Smooth muscle cell (in vitro differentiated cells): ENCODE data around the gene RNF217. TPM values are rescaled to one million over a fixed set of nuclear protein-coding genes. Genes with fewer than 3 reads are reported as not detected.

Experiments used
- DNase-seq: peaks from one replicate; lab custom pipeline; 2025; ENCODE audit not compliant: unreplicated experiment; lab: John Stamatoyannopoulos, UW
- H2AFZ ChIP-seq: fragments of 200-600 bp; sonication (generic); 2 replicates; pipeline ENCODE4 v1.6.0; 2016; ENCODE audit warnings: antibody characterized with exemption, low read depth, mild to moderate bottlenecking
- H3F3A ChIP-seq: fragments of 200-600 bp; sonication (generic); 2 replicates; pipeline ENCODE4 v1.6.0; 2017; ENCODE audit warnings: antibody characterized with exemption, low read depth
- H3K27ac ChIP-seq: fragments of 200-600 bp; sonication (generic); 2 replicates; pipeline ENCODE4 v1.5.1; 2016; ENCODE audit warnings: low read depth, mild to moderate bottlenecking
- H3K27me3 ChIP-seq: fragments of 200-600 bp; sonication (generic); 2 replicates; pipeline ENCODE4 v1.6.1; 2016; ENCODE audit warnings: low read depth, mild to moderate bottlenecking
- H3K36me3 ChIP-seq: fragments of 200-600 bp; sonication (generic); 2 replicates; pipeline ENCODE4 v1.5.1; 2016; ENCODE audit warnings: low read depth
- H3K4me1 ChIP-seq: fragments of 200-600 bp; sonication (generic); 2 replicates; pipeline ENCODE4 v1.5.1; 2016; ENCODE audit warnings: low read depth
- H3K4me2 ChIP-seq: fragments of 200-600 bp; sonication (generic); 2 replicates; pipeline ENCODE4 v1.6.0; 2016; ENCODE audit warnings: mild to moderate bottlenecking
- H3K4me3 ChIP-seq: fragments of 200-600 bp; sonication (generic); 2 replicates; pipeline ENCODE4 v1.5.1; 2016; ENCODE audit warnings: mild to moderate bottlenecking
- H3K79me2 ChIP-seq: fragments of 200-600 bp; sonication (generic); 2 replicates; pipeline ENCODE4 v1.6.0; 2016; ENCODE audit warnings: low read depth, mild to moderate bottlenecking
- H3K9ac ChIP-seq: fragments of 200-600 bp; sonication (generic); 2 replicates; pipeline ENCODE4 v1.6.0; 2016; ENCODE audit warnings: low read depth
- H3K9me3 ChIP-seq: fragments of 200-600 bp; sonication (generic); replicated peaks from 2 replicates; pipeline ENCODE4 v1.5.1; 2016; ENCODE audit warnings: low read depth
- H4K20me1 ChIP-seq: fragments of 200-600 bp; sonication (generic); 2 replicates; pipeline ENCODE4 v1.6.0; 2016; ENCODE audit warnings: low read depth
- CTCF ChIP-seq: fragments of 200-600 bp; sonication (generic); IDR thresholded peaks from 2 replicates; pipeline ENCODE4 v1.5.1; 2017; ENCODE audit warnings: borderline replicate concordance, mild to moderate bottlenecking, antibody characterized with exemption; ENCODE audit not compliant: insufficient read depth, poor library complexity, severe bottlenecking
- WGBS: methylation state at CpG from one replicate; pipeline ENCODE4 v1.1.7; 2016; ENCODE audit warnings: low lambda C conversion rate; 5-methylcytosine and 5-hydroxymethylcytosine counted together
- polyA plus RNA-seq: library from polyadenylated mRNA; unstranded; fragments of >200 nt; fragmentation: Nextera tagmentation; extraction: Ambion mirVana; gene quantifications from 2 replicates; pipeline ENCODE4 v1.2.1, GENCODE V29; 2016
- total RNA-seq: library from RNA; depleted of rRNA; stranded (reverse); fragments of >200 nt; gene quantifications from 2 replicates; pipeline ENCODE4 v1.2.3, GENCODE V29; 2014

Gene RNF217
- total and polyA plus RNA-seq, 2 experiments from 2014 or later = 15.6 to 127 TPM

GRCh38 chr6:124970243-124970642, 8.0 kb downstream of the RNF217 start:
- Histone ChIP-seq H3K9me3 (no peaks in the 10 kb centered on the region), H3K36me3 (peaks cover 14% of the 10 kb centered on the region), H3F3A (peaks cover 5% of the 10 kb centered on the region), H4K20me1 (peaks cover 80% of the 10 kb centered on the region), H3K79me2 (peaks cover 100% of the 10 kb centered on the region), H3K27me3 (no peaks in the 10 kb centered on the region), H3K4me1 (peaks cover 11% of the 10 kb centered on the region), H3K27ac (no peak overlapping the region), H2AFZ (no peak overlapping the region), H3K4me3 (no peak overlapping the region), H3K4me2 (no peak overlapping the region), H3K9ac (no peak overlapping the region)
- no peak for TF ChIP-seq CTCF
- DNase-seq = no peak
- 84% methylated on average over 5 of the region's 5 CpGs for WGBS

GRCh38 chr6:124970763-124971162, 8.5 kb downstream of the RNF217 start:
- Histone ChIP-seq H3K4me2 (no peak overlapping the region), H4K20me1 (peaks cover 82% of the 10 kb centered on the region)

GRCh38 chr6:124973780-124974179, 11.5 kb downstream of the RNF217 start:
- H4K20me1 ChIP-seq = peaks cover 78% of the 10 kb centered on the region
- no peaks in the 10 kb centered on the region for H3K9me3 ChIP-seq
- WGBS = 94% methylated on average over 6 of the region's 6 CpGs
- peaks cover 8% of the 10 kb centered on the region for H3F3A ChIP-seq
- no peak overlapping the region for H3K9ac ChIP-seq
- H3K4me3 ChIP-seq = no peak overlapping the region
- no peak for TF ChIP-seq CTCF
- H3K27ac ChIP-seq = no peak overlapping the region
- no peak for DNase-seq
- H3K36me3 ChIP-seq = peaks cover 14% of the 10 kb centered on the region
- H3K27me3 ChIP-seq = no peaks in the 10 kb centered on the region
- peaks cover 100% of the 10 kb centered on the region for H3K79me2 ChIP-seq
- no peak overlapping the region for H2AFZ ChIP-seq
- H3K4me2 ChIP-seq = no peak overlapping the region
- no peaks in the 10 kb centered on the region for H3K4me1 ChIP-seq

More at GRCh38 chr6:124970763-124971162, 8.5 kb downstream of the RNF217 start:
- H3K36me3 ChIP-seq = peaks cover 14% of the 10 kb centered on the region
- no peak for TF ChIP-seq CTCF
- 91% methylated on average over 2 of the region's 2 CpGs for WGBS
- DNase-seq = no peak
- H2AFZ ChIP-seq = no peak overlapping the region
- no peaks in the 10 kb centered on the region for H3K27me3 ChIP-seq
- no peak overlapping the region for H3K4me3 ChIP-seq
- peaks cover 8% of the 10 kb centered on the region for H3F3A ChIP-seq
- peaks cover 100% of the 10 kb centered on the region for H3K79me2 ChIP-seq
- H3K9ac ChIP-seq = no peak overlapping the region
- no peak overlapping the region for H3K27ac ChIP-seq
- H3K9me3 ChIP-seq = no peaks in the 10 kb centered on the region
- H3K4me1 ChIP-seq = peaks cover 6% of the 10 kb centered on the region

GRCh38 chr6:124974771-124975377, 12.6 kb downstream of the RNF217 start:
- no peak overlapping the region for H3K9ac ChIP-seq

More at GRCh38 chr6:124974771-124975377, 12.6 kb downstream of the RNF217 start:
- Histone ChIP-seq H3K9me3 (no peaks in the 10 kb centered on the region), H2AFZ (no peak overlapping the region), H4K20me1 (peaks cover 83% of the 10 kb centered on the region), H3K36me3 (peaks cover 14% of the 10 kb centered on the region), H3K79me2 (peaks cover 100% of the 10 kb centered on the region), H3K4me3 (no peak overlapping the region), H3K27ac (no peak overlapping the region), H3K27me3 (no peaks in the 10 kb centered on the region), H3F3A (peaks cover 8% of the 10 kb centered on the region), H3K4me2 (no peak overlapping the region), H3K4me1 (peaks cover under 1% of the 10 kb centered on the region)
- 82% methylated on average over 6 of the region's 6 CpGs for WGBS
- no peak for TF ChIP-seq CTCF
- DNase-seq = no peak
